ACC112 (cell line): Measurements from ENCODE around the gene ZNF222.

Source experiments
- H2AFZ ChIP-seq: fragments of 200-600 bp; sonication (generic); one replicate; pipeline ENCODE4 v1.6.0; 2017; ENCODE audit warnings: antibody characterized with exemption, low read length; ENCODE audit not compliant: unreplicated experiment
- H3K27ac ChIP-seq: fragments of 200-600 bp; sonication (generic); 2 replicates; pipeline ENCODE4 v1.5.1; 2014; ENCODE audit warnings: low read depth, mild to moderate bottlenecking, antibody characterized with exemption, low read length, moderate library complexity
- H3K27me3 ChIP-seq: fragments of 200-600 bp; sonication (generic); 2 replicates; pipeline ENCODE4 v1.6.1; 2014; ENCODE audit warnings: mild to moderate bottlenecking, antibody characterized with exemption, low read length, moderate library complexity, mixed read lengths; ENCODE audit not compliant: insufficient read depth
- H3K36me3 ChIP-seq: fragments of 200-600 bp; sonication (generic); 2 replicates; pipeline ENCODE4 v1.6.1; 2016; ENCODE audit warnings: mild to moderate bottlenecking, antibody characterized with exemption, low read length, moderate library complexity, mixed read lengths; ENCODE audit not compliant: insufficient read depth
- H3K4me1 ChIP-seq: fragments of 200-600 bp; sonication (generic); one replicate; pipeline ENCODE4 v1.6.1; 2016; ENCODE audit warnings: low read length, mixed read lengths; ENCODE audit not compliant: insufficient read depth, unreplicated experiment, control insufficient read depth
- H3K4me3 ChIP-seq: fragments of 200-600 bp; sonication (generic); 2 replicates; pipeline ENCODE4 v1.5.1; 2014; ENCODE audit warnings: mild to moderate bottlenecking, low read depth, low read length
- H3K79me2 ChIP-seq: fragments of 200-600 bp; sonication (generic); one replicate; pipeline ENCODE4 v1.6.0; 2016; ENCODE audit warnings: low read length; ENCODE audit not compliant: control insufficient read depth, unreplicated experiment, insufficient read depth

The ZNF222 gene

DNA sequence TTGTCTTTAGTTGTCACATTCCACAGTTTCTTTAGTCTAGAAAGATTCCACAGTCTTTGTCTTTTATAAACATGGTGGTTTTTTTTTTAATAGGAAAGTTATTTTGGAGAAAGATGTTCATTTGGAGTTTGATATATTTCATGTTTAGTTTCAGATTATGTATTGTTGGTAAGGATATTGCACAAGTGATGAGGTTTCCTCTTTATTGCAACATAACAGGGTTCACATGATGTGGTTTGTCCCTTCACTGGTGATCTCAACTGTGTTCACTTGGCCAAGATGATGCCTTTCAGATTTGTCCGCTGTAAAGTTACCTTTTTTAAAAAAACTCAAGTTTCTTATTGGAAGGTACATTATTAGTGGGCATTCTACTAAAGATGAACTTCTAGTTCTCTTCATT, 19.2 kb upstream of the ZNF222 start:
- Histone ChIP-seq H3K27ac (no peak overlapping the region), H3K79me2 (peaks cover 15% of the 10 kb centered on the region), H3K36me3 (peaks cover 46% of the 10 kb centered on the region), H3K4me3 (no peak overlapping the region), H3K27me3 (no peaks in the 10 kb centered on the region), H2AFZ (no peak overlapping the region), H3K4me1 (peaks cover 4% of the 10 kb centered on the region)

- Histone ChIP-seq H3K36me3 (peaks cover 60% of the 10 kb centered on the region), H3K27me3 (no peaks in the 10 kb centered on the region), H3K4me1 (peaks cover 4% of the 10 kb centered on the region), H3K27ac (no peak overlapping the region), H2AFZ (no peak overlapping the region), H3K4me3 (no peak overlapping the region), H3K79me2 (peaks cover 15% of the 10 kb centered on the region)
Measured at GRCh38 chr19:44007473-44007872, 17.7 kb upstream of the ZNF222 start.

- no peak overlapping the region for H3K27ac ChIP-seq
- H2AFZ ChIP-seq = no peak overlapping the region
- peaks cover 64% of the 10 kb centered on the region for H3K36me3 ChIP-seq
Measured at GRCh38 chr19:44010468-44010867, 14.7 kb upstream of the ZNF222 start.

DNA sequence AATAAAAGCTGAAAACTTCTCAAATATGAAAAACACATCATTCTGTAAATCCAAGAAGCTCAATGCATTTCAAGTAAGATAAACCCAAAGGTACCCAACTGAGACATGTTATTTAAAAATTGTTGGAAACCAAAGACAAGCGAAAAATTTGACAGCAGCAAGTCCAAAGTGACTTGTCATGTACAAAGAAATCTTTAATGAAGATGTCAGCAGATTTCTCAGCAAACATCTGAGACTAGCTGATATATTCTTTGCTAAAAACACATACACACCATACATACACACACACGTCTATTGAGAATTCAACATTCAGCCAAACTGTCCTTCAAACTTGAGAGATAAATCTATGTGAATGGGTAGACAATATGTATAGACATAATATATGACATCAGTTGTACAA, 5.7 kb upstream of the ZNF222 start:
- H2AFZ ChIP-seq = no peak overlapping the region
- H3K36me3 ChIP-seq = no peaks in the 10 kb centered on the region
- no peaks in the 10 kb centered on the region for H3K4me1 ChIP-seq
- H3K4me3 ChIP-seq = no peak overlapping the region
- H3K27me3 ChIP-seq = 0 out of 2 replicates have a peak, but pooled peaks cover 4% of the 10 kb centered on the region
- no peaks in the 10 kb centered on the region for H3K79me2 ChIP-seq
- no peak overlapping the region for H3K27ac ChIP-seq

More at GRCh38 chr19:44010468-44010867, 14.7 kb upstream of the ZNF222 start:
- no peaks in the 10 kb centered on the region for H3K27me3 ChIP-seq
- H3K4me1 ChIP-seq = no peaks in the 10 kb centered on the region
- H3K4me3 ChIP-seq = no peak overlapping the region
- peaks cover 3% of the 10 kb centered on the region for H3K79me2 ChIP-seq

GRCh38 chr19:44021221-44021620, 4.0 kb upstream of the ZNF222 start:
- H2AFZ ChIP-seq = no peak overlapping the region
- H3K79me2 ChIP-seq = no peaks in the 10 kb centered on the region

GRCh38 chr19:44024900-44025216, 321 bp upstream of the ZNF222 start:
- Histone ChIP-seq H2AFZ (peak overlapping the region; percentile 97), H3K36me3 (peaks cover 20% of the 10 kb centered on the region), H3K4me3 (peak overlapping the region; percentile 79), H3K27me3 (0 out of 2 replicates have a peak, but pooled peaks cover 4% of the 10 kb centered on the region), H3K79me2 (no peaks in the 10 kb centered on the region), H3K4me1 (peaks cover 7% of the 10 kb centered on the region), H3K27ac (no peak overlapping the region)

More at GRCh38 chr19:44021221-44021620, 4.0 kb upstream of the ZNF222 start:
- H3K27ac ChIP-seq = no peak overlapping the region
- H3K4me1 ChIP-seq = peaks cover 7% of the 10 kb centered on the region
- H3K4me3 ChIP-seq = no peak overlapping the region
- H3K36me3 ChIP-seq = no peaks in the 10 kb centered on the region
- 0 out of 2 replicates have a peak, but pooled peaks cover 4% of the 10 kb centered on the region for H3K27me3 ChIP-seq

- no peak overlapping the region for H3K27ac ChIP-seq
- H3K27me3 ChIP-seq = no peaks in the 10 kb centered on the region
- no peak overlapping the region for H2AFZ ChIP-seq
- no peaks in the 10 kb centered on the region for H3K79me2 ChIP-seq
- H3K4me3 ChIP-seq = no peak overlapping the region
- H3K4me1 ChIP-seq = peaks cover 7% of the 10 kb centered on the region
- H3K36me3 ChIP-seq = peaks cover 32% of the 10 kb centered on the region
Measured at GRCh38 chr19:44026622-44027021, 1.4 kb downstream of the ZNF222 start.

GRCh38 chr19:44032001-44032610, 6.9 kb downstream of the ZNF222 start:
- no peaks in the 10 kb centered on the region for H3K79me2 ChIP-seq
- no peak overlapping the region for H3K4me3 ChIP-seq
- H3K4me1 ChIP-seq = no peaks in the 10 kb centered on the region
- H2AFZ ChIP-seq = no peak overlapping the region
- peaks cover 43% of the 10 kb centered on the region for H3K36me3 ChIP-seq
- H3K27me3 ChIP-seq = no peaks in the 10 kb centered on the region
- H3K27ac ChIP-seq = no peak overlapping the region

GRCh38 chr19:44042147-44042546, 17.0 kb downstream of the ZNF222 start:
- H3K79me2 ChIP-seq = no peaks in the 10 kb centered on the region

DNA sequence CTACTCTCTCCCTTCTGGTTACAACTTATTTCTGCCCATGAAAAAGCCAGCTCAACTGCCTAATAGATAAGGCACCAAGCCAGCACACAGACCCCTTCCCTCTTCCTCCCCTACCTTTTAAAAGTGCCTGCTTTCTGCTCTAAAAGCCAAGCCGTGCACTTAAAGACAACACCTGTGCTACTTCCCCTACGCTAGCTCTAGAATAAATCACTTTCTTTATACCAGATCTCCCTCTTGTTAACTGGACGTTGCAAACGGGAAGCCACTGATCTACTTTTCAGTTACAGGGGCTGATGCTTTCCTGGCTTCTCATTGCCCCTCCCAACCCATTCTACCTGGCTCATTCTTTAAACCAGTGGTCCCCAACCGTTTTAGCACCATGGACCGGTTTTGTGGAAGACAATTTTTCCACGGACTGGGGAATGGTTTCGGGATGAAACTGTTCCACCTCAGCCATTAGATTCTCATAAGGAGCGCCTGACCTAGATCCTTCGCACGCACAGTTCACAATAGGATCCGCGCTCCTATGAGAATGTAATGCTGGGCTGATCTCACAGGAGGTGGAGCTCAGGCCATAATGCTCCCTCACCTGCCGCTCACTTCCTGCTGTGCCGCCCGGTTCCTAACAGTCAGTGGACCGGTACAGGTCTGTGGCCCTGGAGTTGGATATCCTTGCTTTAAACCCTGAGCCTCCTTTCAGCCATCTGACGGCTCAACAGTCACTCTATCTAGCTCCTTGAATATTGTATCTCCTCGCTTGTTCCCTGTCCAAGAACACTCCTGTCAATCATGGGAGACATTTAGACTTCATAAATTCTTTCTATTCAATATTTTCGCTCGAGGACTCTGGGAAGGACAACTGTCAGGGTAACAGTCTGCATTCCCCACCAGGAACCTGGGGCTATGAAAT, 25.8 kb downstream of the ZNF222 start:
- Histone ChIP-seq H2AFZ (peak overlapping the region; percentile 99), H3K27me3 (peaks cover 16% of the 10 kb centered on the region; the same call in 1 of the 2 replicates), H3K4me3 (peak overlapping the region; percentile 85), H3K27ac (no peak overlapping the region), H3K4me1 (peaks cover 3% of the 10 kb centered on the region), H3K36me3 (peaks cover 7% of the 10 kb centered on the region), H3K79me2 (peaks cover 5% of the 10 kb centered on the region)

More at GRCh38 chr19:44042147-44042546, 17.0 kb downstream of the ZNF222 start:
- no peak overlapping the region for H2AFZ ChIP-seq
- peaks cover 3% of the 10 kb centered on the region; the same call in 1 of the 2 replicates for H3K27me3 ChIP-seq
- no peak overlapping the region for H3K4me3 ChIP-seq
- H3K36me3 ChIP-seq = no peaks in the 10 kb centered on the region
- no peaks in the 10 kb centered on the region for H3K4me1 ChIP-seq
- no peak overlapping the region for H3K27ac ChIP-seq
